ENCODE data around the gene TNXB. TPM values are rescaled to one million over a fixed set of nuclear protein-coding genes. Genes with fewer than 3 reads are reported as not detected.

TNXB gene
- total RNA-seq, 1 donor, result 11.9 TPM

- H3K27ac ChIP-seq (ENCODE audit: low read depth, low read length), result no peak overlapping the region
- TF ChIP-seq, protein P1, sequence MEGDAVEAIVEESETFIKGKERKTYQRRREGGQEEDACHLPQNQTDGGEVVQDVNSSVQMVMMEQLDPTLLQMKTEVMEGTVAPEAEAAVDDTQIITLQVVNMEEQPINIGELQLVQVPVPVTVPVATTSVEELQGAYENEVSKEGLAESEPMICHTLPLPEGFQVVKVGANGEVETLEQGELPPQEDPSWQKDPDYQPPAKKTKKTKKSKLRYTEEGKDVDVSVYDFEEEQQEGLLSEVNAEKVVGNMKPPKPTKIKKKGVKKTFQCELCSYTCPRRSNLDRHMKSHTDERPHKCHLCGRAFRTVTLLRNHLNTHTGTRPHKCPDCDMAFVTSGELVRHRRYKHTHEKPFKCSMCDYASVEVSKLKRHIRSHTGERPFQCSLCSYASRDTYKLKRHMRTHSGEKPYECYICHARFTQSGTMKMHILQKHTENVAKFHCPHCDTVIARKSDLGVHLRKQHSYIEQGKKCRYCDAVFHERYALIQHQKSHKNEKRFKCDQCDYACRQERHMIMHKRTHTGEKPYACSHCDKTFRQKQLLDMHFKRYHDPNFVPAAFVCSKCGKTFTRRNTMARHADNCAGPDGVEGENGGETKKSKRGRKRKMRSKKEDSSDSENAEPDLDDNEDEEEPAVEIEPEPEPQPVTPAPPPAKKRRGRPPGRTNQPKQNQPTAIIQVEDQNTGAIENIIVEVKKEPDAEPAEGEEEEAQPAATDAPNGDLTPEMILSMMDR (IDR thresholded peaks at IDR 0.05; ENCODE audit: extremely low read depth, low read depth, low read length), result no peak
- DNase-seq (ENCODE audit: insufficient read length, low spot score, missing footprints), result peak; percentile 71
- H3K79me2 ChIP-seq (ENCODE audit: insufficient read depth, low read length), result peaks cover 18% of the 10 kb centered on the region
- peaks cover 6% of the 10 kb centered on the region for H4K20me1 ChIP-seq (ENCODE audit: insufficient read depth, low read length)
- peak overlapping the region; percentile 97 for H3K4me3 ChIP-seq (ENCODE audit: insufficient read depth, low read length)
- H3K9me3 ChIP-seq (ENCODE audit: low read depth, low read length), result no peaks in the 10 kb centered on the region
- H3K36me3 ChIP-seq (ENCODE audit: insufficient read depth, low read length), result peaks cover 2% of the 10 kb centered on the region
- H3K27me3 ChIP-seq (ENCODE audit: insufficient read depth, low read length), result peaks cover 31% of the 10 kb centered on the region
- peaks cover 24% of the 10 kb centered on the region for H3K4me1 ChIP-seq (ENCODE audit: insufficient read depth, low read length)
- peak overlapping the region; percentile 91 for H3K4me2 ChIP-seq (ENCODE audit: insufficient read depth, low read length)
- no peak overlapping the region for H2AFZ ChIP-seq (ENCODE audit: low read length)
These were observed 42.2 kb upstream of the TNXB start for GRCh38 chr6:32151181-32151862.

DNA sequence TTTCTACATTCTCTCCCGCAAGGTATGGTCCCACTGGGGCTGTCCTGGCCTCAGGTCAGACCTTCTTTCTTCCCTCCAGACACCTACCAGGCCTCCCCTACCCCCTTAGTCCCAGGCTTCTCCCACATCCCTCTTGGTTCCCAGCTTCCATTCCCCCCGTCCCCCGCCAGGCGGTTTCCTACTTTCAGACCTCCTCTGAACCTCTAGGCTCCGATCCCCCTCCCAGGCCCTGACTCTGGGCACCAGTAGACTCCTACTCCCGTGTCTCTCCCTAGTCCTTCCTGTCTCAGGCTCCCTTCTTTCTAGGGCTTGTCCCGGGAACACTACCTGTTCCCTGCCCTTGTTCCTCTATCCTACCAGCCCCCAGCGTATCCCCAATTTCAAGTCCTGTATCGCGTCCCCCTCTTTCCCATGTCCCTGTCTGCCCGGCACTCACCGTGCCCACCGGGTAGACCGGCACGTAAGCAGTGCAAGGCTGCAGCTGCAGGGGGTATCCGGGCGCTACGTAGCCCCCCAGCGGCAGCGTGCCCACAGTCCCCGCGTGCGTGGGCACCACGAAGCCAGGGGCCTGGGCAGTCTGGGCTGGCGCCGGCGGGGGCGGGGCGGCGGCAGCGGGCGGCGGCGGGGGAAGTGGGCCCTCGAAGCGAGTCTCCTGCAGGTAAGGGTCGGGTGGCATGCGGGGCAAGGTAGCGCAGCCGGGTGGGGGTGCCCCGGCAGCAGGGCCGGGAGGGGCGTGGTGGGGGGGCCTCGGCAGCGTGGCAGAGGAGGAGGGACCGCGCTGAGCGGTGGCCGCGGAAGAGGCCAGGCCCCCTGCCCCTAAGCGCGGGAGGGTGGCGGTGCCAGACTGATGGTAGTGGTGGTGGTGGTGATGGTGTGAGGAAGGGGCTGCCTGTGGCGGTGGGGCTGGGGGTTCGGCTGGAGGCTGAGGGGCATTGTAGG, 41.1 kb upstream of the TNXB start:
- no peaks in the 10 kb centered on the region for H3K36me3 ChIP-seq (ENCODE audit: insufficient read depth, low read length)
- peaks cover 39% of the 10 kb centered on the region for H3K27me3 ChIP-seq (ENCODE audit: insufficient read depth, low read length)
- H3K79me2 ChIP-seq (ENCODE audit: insufficient read depth, low read length), result peaks cover 12% of the 10 kb centered on the region
- H4K20me1 ChIP-seq (ENCODE audit: insufficient read depth, low read length), result peaks cover 3% of the 10 kb centered on the region
- no peak overlapping the region for H3K4me3 ChIP-seq (ENCODE audit: insufficient read depth, low read length)
- TF ChIP-seq, protein P1 (IDR thresholded peaks at IDR 0.05; ENCODE audit: extremely low read depth, low read depth, low read length), result no peak
- no peak overlapping the region for H3K27ac ChIP-seq (ENCODE audit: low read depth, low read length)
- no peak overlapping the region for H2AFZ ChIP-seq (ENCODE audit: low read length)
- H3K4me1 ChIP-seq (ENCODE audit: insufficient read depth, low read length), result peaks cover 22% of the 10 kb centered on the region
- H3K4me2 ChIP-seq (ENCODE audit: insufficient read depth, low read length), result no peak overlapping the region
- DNase-seq (ENCODE audit: insufficient read length, low spot score, missing footprints), result no peak
- no peaks in the 10 kb centered on the region for H3K9me3 ChIP-seq (ENCODE audit: low read depth, low read length)

GRCh38 chr6:32149092-32149755, 40.1 kb upstream of the TNXB start:
- peaks cover 39% of the 10 kb centered on the region for H3K27me3 ChIP-seq (ENCODE audit: insufficient read depth, low read length)
- H3K4me1 ChIP-seq (ENCODE audit: insufficient read depth, low read length), result peaks cover 15% of the 10 kb centered on the region
- H3K79me2 ChIP-seq (ENCODE audit: insufficient read depth, low read length), result peaks cover 2% of the 10 kb centered on the region
- no peak overlapping the region for H3K27ac ChIP-seq (ENCODE audit: low read depth, low read length)
- no peak for DNase-seq (ENCODE audit: insufficient read length, low spot score, missing footprints)
- no peaks in the 10 kb centered on the region for H4K20me1 ChIP-seq (ENCODE audit: insufficient read depth, low read length)
- H3K9me3 ChIP-seq (ENCODE audit: low read depth, low read length), result no peaks in the 10 kb centered on the region
- no peaks in the 10 kb centered on the region for H3K36me3 ChIP-seq (ENCODE audit: insufficient read depth, low read length)
- H3K4me2 ChIP-seq (ENCODE audit: insufficient read depth, low read length), result peak overlapping the region; percentile 43
- TF ChIP-seq, protein P1 (IDR thresholded peaks at IDR 0.05; ENCODE audit: extremely low read depth, low read depth, low read length), result no peak
- no peak overlapping the region for H2AFZ ChIP-seq (ENCODE audit: low read length)
- H3K4me3 ChIP-seq (ENCODE audit: insufficient read depth, low read length), result peak overlapping the region; percentile 52
